Activated B cell treated with CpG ODN at 0.5 μM for 24 hours (primary cell): ENCODE results near the gene SCAMP4. TPM values are rescaled to one million over a fixed set of nuclear protein-coding genes. Genes with fewer than 3 reads are reported as not detected.
A peak's percentile ranks its signal among the peaks of the same experiment; 100 is the strongest.

ENCODE experiments used
- ATAC-seq: fragments of 200-7000 bp; cut with Tn5 transposase; one replicate; pipeline ENCODE4 v1.10.0; 2021; ENCODE audit warnings: low read depth, mild to moderate bottlenecking, moderate library complexity
- CTCF ChIA-PET: fragments of 350-600 bp; sonication (Branson Sonifier 250); formaldehyde crosslinking; loops from one replicate; lab custom pipeline; 2021; ENCODE audit warnings: antibody characterized with exemption; lab: Charles Lee
- POLR2A ChIA-PET: fragments of 350-600 bp; sonication (Branson Sonifier 250); formaldehyde crosslinking; loops from one replicate; lab custom pipeline; 2021; ENCODE audit warnings: antibody characterized with exemption; lab: Charles Lee
- DNase-seq: peaks from one replicate; pipeline ENCODE4 v3.0.0; 2022
- H3K27ac Mint-ChIP-seq: one replicate; pipeline ENCODE4 v1.8.0; 2020; ENCODE audit warnings: mixed read lengths
- H3K27me3 Mint-ChIP-seq: one replicate; pipeline ENCODE4 v1.8.0; 2021; ENCODE audit warnings: mixed read lengths
- H3K36me3 Mint-ChIP-seq: one replicate; pipeline ENCODE4 v1.8.0; 2021; ENCODE audit warnings: low read depth, mixed read lengths
- H3K4me1 Mint-ChIP-seq: one replicate; pipeline ENCODE4 v1.8.0; 2021; ENCODE audit warnings: mixed read lengths
- H3K4me3 Mint-ChIP-seq: one replicate; pipeline ENCODE4 v1.8.0; 2020; ENCODE audit warnings: mild to moderate bottlenecking, mixed read lengths
- H3K9me3 Mint-ChIP-seq: one replicate; pipeline ENCODE4 v1.8.0; 2020; ENCODE audit warnings: mixed read lengths
- CTCF ChIP-seq: fragments of 200-600 bp; IDR thresholded peaks from one replicate; pipeline ENCODE4 v1.8.0; 2022; ENCODE audit warnings: antibody characterized with exemption, mild to moderate bottlenecking
- intact Hi-C: fragments of 100-400 bp; cut with micrococcal nuclease; formaldehyde crosslinking; loops from one replicate; pipeline ENCODE4 v1.15.1; 2024
- total RNA-seq: library from RNA; stranded (reverse); gene quantifications from 2 replicates; pipeline ENCODE4 v1.2.3, GENCODE V29; 2022

The SCAMP4 gene
- total RNA-seq, 1 donor from 2014 or later: 59.7 TPM

- ChIA-PET POLR2A (interaction anchor here (0.6 to 1.7 kb wide), 3 partner anchors 8 to 592 kb away, joined by 3 to 13 read pairs (median 12); partner anchors contain the start of gene FAM174C), CTCF (interaction anchor here (1.5 to 1.6 kb wide), 2 partner anchors 18 to 57 kb away, joined by 3 to 5 read pairs; partner anchors contain the start of gene REXO1)
- no peaks in the 10 kb centered on the region for H3K9me3 Mint-ChIP-seq
- ATAC-seq: no peak
- peaks cover 10% of the 10 kb centered on the region for H3K36me3 Mint-ChIP-seq
- intact Hi-C loops: no loop called here
- no peak overlapping the region for H3K4me3 Mint-ChIP-seq
- peaks cover 11% of the 10 kb centered on the region for H3K4me1 Mint-ChIP-seq
- no peaks in the 10 kb centered on the region for H3K27me3 Mint-ChIP-seq
- peak overlapping the region; percentile 7 for H3K27ac Mint-ChIP-seq
- no peak for DNase-seq
- TF ChIP-seq CTCF: no peak
Observed at GRCh38 chr19:1867349-1867724, 37.9 kb upstream of the SCAMP4 start.

GRCh38 chr19:1868971-1869370, 36.2 kb upstream of the SCAMP4 start:
- intact Hi-C loops: no loop called here
- no peak overlapping the region for H3K4me3 Mint-ChIP-seq
- no peaks in the 10 kb centered on the region for H3K27me3 Mint-ChIP-seq
- ChIA-PET POLR2A (interaction anchor here (0.6 kb wide), 2 partner anchors 73 to 299 kb away, joined by 3 to 7 read pairs; no protein-coding TSS in a partner anchor), CTCF (no interaction called here)
- ATAC-seq (no peak), DNase-seq (no peak)
- no peaks in the 10 kb centered on the region for H3K9me3 Mint-ChIP-seq
- no peak for TF ChIP-seq CTCF
- H3K27ac Mint-ChIP-seq: no peak overlapping the region
- H3K36me3 Mint-ChIP-seq: peaks cover 17% of the 10 kb centered on the region
- H3K4me1 Mint-ChIP-seq: peaks cover 21% of the 10 kb centered on the region

GRCh38 chr19:1871140-1871597, 34.0 kb upstream of the SCAMP4 start:
- no peaks in the 10 kb centered on the region for H3K9me3 Mint-ChIP-seq
- no peaks in the 10 kb centered on the region for H3K27me3 Mint-ChIP-seq
- H3K36me3 Mint-ChIP-seq: peaks cover 26% of the 10 kb centered on the region
- peaks cover 33% of the 10 kb centered on the region for H3K4me1 Mint-ChIP-seq
- intact Hi-C loops: no loop called here
- no peak overlapping the region for H3K4me3 Mint-ChIP-seq
- no peak overlapping the region for H3K27ac Mint-ChIP-seq
- DNase-seq: no peak
- no peak for ATAC-seq
- ChIA-PET POLR2A (no interaction called here), CTCF (no interaction called here)
- no peak for TF ChIP-seq CTCF

GRCh38 chr19:1871630-1872029, 33.6 kb upstream of the SCAMP4 start:
- ATAC-seq (no peak), DNase-seq (no peak)
- Mint-ChIP-seq H3K27ac (no peak overlapping the region), H3K4me3 (no peak overlapping the region), H3K27me3 (no peaks in the 10 kb centered on the region), H3K4me1 (peaks cover 38% of the 10 kb centered on the region), H3K36me3 (peaks cover 27% of the 10 kb centered on the region), H3K9me3 (no peaks in the 10 kb centered on the region)
- ChIA-PET POLR2A (interaction anchor here (0.6 to 0.7 kb wide), 3 partner anchors 15 to 214 kb away, joined by 3 to 5 read pairs (median 3); no protein-coding TSS in a partner anchor), CTCF (no interaction called here)
- TF ChIP-seq CTCF: no peak
- intact Hi-C loops: no loop called here

- CTCF ChIA-PET: no interaction called here
Observed at GRCh38 chr19:1872807-1873523, 32.2 kb upstream of the SCAMP4 start.

More at GRCh38 chr19:1872807-1873523, 32.2 kb upstream of the SCAMP4 start:
- Mint-ChIP-seq H3K4me1 (peaks cover 36% of the 10 kb centered on the region), H3K27ac (no peak overlapping the region), H3K9me3 (no peaks in the 10 kb centered on the region), H3K27me3 (no peaks in the 10 kb centered on the region), H3K36me3 (peaks cover 24% of the 10 kb centered on the region), H3K4me3 (no peak overlapping the region)
- DNase-seq: no peak
- intact Hi-C loops: no loop called here
- ATAC-seq: no peak
- POLR2A ChIA-PET: no interaction called here
- TF ChIP-seq CTCF: no peak
